ENCODE results near the gene NRSN1.

Gene NRSN1

DNA sequence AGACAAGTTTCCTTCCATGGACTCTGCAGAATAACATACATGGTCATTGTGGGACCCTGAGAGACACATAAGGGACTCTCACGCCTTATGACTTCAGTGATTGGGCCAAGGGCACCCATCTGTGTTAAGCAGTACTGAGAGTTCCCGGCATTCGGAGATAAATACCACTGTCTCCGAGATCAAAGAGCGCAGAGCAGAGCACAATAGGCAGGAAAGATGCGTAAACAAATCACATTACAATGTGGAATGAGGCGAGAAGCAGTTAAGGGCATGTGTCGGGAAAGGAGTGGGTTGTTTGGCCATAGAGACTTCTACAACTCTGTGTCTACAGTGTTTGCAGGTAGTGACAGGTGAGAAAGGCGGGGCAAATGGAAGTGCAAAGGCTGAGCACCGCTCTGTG is 57.6 kb downstream of the NRSN1 start:
- H3K27ac ChIP-seq (ENCODE audit: extremely low read depth, low read depth, low read length) = no peak overlapping the region
- CTCF ChIA-PET = interaction anchor here (0.6 kb wide), 1 partner anchor 16 kb away, joined by 3 read pairs; no protein-coding TSS in a partner anchor
- POLR2A ChIA-PET = no interaction called here
- no peaks in the 10 kb centered on the region for H3K36me3 ChIP-seq (ENCODE audit: control insufficient read depth in 2 of 2, insufficient read depth in 1 of 2, low read length in 2 of 2)
- H3K4me1 ChIP-seq (ENCODE audit: control insufficient read depth, insufficient read depth, low read length) = peaks cover 8% of the 10 kb centered on the region
- no peak for TF ChIP-seq ZNF544 (tag by site-specific recombination; IDR thresholded peaks at IDR 0.05)
- no peak for TF ChIP-seq ZNF585B (tag by site-specific recombination; IDR thresholded peaks at IDR 0.05)
- no peak for TF ChIP-seq ZNF335 (tag by site-specific recombination; conservative IDR thresholded peaks at IDR 0.05)
- no peak for TF ChIP-seq ZBTB21 (tag by site-specific recombination; IDR thresholded peaks at IDR 0.05)
- TF ChIP-seq KLF16 (tag by site-specific recombination; IDR thresholded peaks at IDR 0.05) = no peak
- TF ChIP-seq ZNF302 (tag by site-specific recombination; IDR thresholded peaks at IDR 0.05; ENCODE audit: low read depth) = no peak
- no peaks in the 10 kb centered on the region for H3K9me3 ChIP-seq (ENCODE audit: control insufficient read depth, insufficient read depth, low read depth, low read length)
- H3K4me3 ChIP-seq (ENCODE audit: low read depth, low read length) = no peak overlapping the region

DNA sequence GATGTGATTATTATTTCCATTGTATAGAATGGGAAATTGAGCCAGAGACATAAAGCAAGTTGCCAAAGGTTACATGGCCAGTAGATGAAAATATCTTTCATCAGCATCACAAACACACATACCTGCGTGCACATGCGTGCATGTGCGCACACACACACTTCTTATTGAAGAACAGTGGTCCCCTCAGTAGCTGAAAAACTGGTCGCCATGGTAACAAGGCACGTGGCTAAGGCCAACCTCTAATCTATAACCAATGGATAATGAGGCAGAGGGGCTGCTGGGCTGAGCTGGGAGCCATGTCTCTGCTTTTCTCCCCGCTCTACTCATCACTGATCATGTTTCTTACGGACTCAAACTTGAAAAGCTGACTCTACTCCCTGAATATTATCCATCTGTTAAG is 60.3 kb downstream of the NRSN1 start:
- no peaks in the 10 kb centered on the region for H3K9me3 ChIP-seq (ENCODE audit: control insufficient read depth, insufficient read depth, low read depth, low read length)
- peaks cover 11% of the 10 kb centered on the region for H3K4me1 ChIP-seq (ENCODE audit: control insufficient read depth, insufficient read depth, low read length)
- ChIA-PET CTCF (interaction anchor here (0.6 kb wide), 1 partner anchor 202 kb away, joined by 3 read pairs; no protein-coding TSS in a partner anchor), POLR2A (no interaction called here)
- H3K27ac ChIP-seq (ENCODE audit: extremely low read depth, low read depth, low read length) = no peak overlapping the region
- H3K36me3 ChIP-seq (ENCODE audit: control insufficient read depth in 2 of 2, insufficient read depth in 1 of 2, low read length in 2 of 2) = no peaks in the 10 kb centered on the region
- TF ChIP-seq SP3 (tag by site-specific recombination; IDR thresholded peaks at IDR 0.05) (no peak), GLI4 (tag by site-specific recombination; IDR thresholded peaks at IDR 0.05) (no peak), ZNF19 (tag by site-specific recombination; IDR thresholded peaks at IDR 0.05; ENCODE audit: low read depth) (no peak), ZNF560 (tag by site-specific recombination; IDR thresholded peaks at IDR 0.05; ENCODE audit: borderline replicate concordance) (no peak), ZFP3 (tag by site-specific recombination; IDR thresholded peaks at IDR 0.05; ENCODE audit: low read depth) (no peak), ZNF146 (tag by site-specific recombination; IDR thresholded peaks at IDR 0.05) (no peak), ZNF157 (tag by site-specific recombination; IDR thresholded peaks at IDR 0.05) (no peak), KLF7 (tag by site-specific recombination; IDR thresholded peaks at IDR 0.05; ENCODE audit: borderline replicate concordance) (no peak), SCRT1 (tag by site-specific recombination; IDR thresholded peaks at IDR 0.05; ENCODE audit: borderline replicate concordance) (no peak), ZNF785 (tag by site-specific recombination; IDR thresholded peaks at IDR 0.05) (no peak), ZNF341 (tag by site-specific recombination; IDR thresholded peaks at IDR 0.05; ENCODE audit: low read depth) (no peak), ZNF274 (IDR thresholded peaks at IDR 0.05; ENCODE audit: low read length) (no peak), ZNF274 (tag by site-specific recombination; IDR thresholded peaks at IDR 0.05; ENCODE audit: borderline replicate concordance) (no peak), ZNF10 (tag by site-specific recombination; IDR thresholded peaks at IDR 0.05) (no peak)
- TF ChIP-seq, protein P1, sequence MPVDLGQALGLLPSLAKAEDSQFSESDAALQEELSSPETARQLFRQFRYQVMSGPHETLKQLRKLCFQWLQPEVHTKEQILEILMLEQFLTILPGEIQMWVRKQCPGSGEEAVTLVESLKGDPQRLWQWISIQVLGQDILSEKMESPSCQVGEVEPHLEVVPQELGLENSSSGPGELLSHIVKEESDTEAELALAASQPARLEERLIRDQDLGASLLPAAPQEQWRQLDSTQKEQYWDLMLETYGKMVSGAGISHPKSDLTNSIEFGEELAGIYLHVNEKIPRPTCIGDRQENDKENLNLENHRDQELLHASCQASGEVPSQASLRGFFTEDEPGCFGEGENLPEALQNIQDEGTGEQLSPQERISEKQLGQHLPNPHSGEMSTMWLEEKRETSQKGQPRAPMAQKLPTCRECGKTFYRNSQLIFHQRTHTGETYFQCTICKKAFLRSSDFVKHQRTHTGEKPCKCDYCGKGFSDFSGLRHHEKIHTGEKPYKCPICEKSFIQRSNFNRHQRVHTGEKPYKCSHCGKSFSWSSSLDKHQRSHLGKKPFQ (tag by site-specific recombination; IDR thresholded peaks at IDR 0.05) = no peak
- TF ChIP-seq, protein P2, sequence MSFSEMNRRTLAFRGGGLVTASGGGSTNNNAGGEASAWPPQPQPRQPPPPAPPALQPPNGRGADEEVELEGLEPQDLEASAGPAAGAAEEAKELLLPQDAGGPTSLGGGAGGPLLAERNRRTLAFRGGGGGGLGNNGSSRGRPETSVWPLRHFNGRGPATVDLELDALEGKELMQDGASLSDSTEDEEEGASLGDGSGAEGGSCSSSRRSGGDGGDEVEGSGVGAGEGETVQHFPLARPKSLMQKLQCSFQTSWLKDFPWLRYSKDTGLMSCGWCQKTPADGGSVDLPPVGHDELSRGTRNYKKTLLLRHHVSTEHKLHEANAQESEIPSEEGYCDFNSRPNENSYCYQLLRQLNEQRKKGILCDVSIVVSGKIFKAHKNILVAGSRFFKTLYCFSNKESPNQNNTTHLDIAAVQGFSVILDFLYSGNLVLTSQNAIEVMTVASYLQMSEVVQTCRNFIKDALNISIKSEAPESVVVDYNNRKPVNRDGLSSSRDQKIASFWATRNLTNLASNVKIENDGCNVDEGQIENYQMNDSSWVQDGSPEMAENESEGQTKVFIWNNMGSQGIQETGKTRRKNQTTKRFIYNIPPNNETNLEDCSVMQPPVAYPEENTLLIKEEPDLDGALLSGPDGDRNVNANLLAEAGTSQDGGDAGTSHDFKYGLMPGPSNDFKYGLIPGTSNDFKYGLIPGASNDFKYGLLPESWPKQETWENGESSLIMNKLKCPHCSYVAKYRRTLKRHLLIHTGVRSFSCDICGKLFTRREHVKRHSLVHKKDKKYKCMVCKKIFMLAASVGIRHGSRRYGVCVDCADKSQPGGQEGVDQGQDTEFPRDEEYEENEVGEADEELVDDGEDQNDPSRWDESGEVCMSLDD (tag by site-specific recombination; IDR thresholded peaks at IDR 0.05) = no peak
- TF ChIP-seq, protein P3, sequence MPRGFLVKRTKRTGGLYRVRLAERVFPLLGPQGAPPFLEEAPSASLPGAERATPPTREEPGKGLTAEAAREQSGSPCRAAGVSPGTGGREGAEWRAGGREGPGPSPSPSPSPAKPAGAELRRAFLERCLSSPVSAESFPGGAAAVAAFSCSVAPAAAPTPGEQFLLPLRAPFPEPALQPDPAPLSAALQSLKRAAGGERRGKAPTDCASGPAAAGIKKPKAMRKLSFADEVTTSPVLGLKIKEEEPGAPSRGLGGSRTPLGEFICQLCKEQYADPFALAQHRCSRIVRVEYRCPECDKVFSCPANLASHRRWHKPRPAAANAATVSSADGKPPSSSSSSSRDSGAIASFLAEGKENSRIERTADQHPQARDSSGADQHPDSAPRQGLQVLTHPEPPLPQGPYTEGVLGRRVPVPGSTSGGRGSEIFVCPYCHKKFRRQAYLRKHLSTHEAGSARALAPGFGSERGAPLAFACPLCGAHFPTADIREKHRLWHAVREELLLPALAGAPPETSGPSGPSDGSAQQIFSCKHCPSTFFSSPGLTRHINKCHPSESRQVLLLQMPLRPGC (tag by site-specific recombination; IDR thresholded peaks at IDR 0.05) = no peak
- TF ChIP-seq, protein P4, sequence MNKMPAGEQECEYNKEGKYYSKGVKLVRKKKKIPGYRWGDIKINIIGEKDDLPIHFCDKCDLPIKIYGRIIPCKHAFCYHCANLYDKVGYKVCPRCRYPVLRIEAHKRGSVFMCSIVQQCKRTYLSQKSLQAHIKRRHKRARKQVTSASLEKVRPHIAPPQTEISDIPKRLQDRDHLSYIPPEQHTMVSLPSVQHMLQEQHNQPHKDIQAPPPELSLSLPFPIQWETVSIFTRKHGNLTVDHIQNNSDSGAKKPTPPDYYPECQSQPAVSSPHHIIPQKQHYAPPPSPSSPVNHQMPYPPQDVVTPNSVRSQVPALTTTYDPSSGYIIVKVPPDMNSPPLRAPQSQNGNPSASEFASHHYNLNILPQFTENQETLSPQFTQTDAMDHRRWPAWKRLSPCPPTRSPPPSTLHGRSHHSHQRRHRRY (tag by site-specific recombination; IDR thresholded peaks at IDR 0.05) = no peak
- TF ChIP-seq, protein P5, sequence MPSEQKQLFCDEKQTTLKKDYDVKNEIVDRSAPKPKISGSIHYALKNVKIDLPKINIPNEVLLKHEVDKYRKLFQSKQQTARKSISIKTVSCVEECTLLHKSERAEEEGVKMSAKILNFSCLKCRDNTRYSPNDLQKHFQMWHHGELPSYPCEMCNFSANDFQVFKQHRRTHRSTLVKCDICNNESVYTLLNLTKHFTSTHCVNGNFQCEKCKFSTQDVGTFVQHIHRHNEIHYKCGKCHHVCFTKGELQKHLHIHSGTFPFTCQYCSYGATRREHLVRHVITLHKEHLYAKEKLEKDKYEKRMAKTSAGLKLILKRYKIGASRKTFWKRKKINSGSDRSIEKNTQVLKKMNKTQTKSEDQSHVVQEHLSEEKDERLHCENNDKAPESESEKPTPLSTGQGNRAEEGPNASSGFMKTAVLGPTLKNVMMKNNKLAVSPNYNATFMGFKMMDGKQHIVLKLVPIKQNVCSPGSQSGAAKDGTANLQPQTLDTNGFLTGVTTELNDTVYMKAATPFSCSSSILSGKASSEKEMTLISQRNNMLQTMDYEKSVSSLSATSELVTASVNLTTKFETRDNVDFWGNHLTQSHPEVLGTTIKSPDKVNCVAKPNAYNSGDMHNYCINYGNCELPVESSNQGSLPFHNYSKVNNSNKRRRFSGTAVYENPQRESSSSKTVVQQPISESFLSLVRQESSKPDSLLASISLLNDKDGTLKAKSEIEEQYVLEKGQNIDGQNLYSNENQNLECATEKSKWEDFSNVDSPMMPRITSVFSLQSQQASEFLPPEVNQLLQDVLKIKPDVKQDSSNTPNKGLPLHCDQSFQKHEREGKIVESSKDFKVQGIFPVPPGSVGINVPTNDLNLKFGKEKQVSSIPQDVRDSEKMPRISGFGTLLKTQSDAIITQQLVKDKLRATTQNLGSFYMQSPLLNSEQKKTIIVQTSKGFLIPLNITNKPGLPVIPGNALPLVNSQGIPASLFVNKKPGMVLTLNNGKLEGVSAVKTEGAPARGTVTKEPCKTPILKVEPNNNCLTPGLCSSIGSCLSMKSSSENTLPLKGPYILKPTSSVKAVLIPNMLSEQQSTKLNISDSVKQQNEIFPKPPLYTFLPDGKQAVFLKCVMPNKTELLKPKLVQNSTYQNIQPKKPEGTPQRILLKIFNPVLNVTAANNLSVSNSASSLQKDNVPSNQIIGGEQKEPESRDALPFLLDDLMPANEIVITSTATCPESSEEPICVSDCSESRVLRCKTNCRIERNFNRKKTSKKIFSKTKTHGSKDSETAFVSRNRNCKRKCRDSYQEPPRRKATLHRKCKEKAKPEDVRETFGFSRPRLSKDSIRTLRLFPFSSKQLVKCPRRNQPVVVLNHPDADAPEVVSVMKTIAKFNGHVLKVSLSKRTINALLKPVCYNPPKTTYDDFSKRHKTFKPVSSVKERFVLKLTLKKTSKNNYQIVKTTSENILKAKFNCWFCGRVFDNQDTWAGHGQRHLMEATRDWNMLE (tag by site-specific recombination; conservative IDR thresholded peaks at IDR 0.05; ENCODE audit: low read depth) = no peak
- H3K4me3 ChIP-seq (ENCODE audit: low read depth, low read length) = no peak overlapping the region

Data from HEK293 (cell line).